ENCODE measurements around the gene FOXK1.

Gene FOXK1

DNA sequence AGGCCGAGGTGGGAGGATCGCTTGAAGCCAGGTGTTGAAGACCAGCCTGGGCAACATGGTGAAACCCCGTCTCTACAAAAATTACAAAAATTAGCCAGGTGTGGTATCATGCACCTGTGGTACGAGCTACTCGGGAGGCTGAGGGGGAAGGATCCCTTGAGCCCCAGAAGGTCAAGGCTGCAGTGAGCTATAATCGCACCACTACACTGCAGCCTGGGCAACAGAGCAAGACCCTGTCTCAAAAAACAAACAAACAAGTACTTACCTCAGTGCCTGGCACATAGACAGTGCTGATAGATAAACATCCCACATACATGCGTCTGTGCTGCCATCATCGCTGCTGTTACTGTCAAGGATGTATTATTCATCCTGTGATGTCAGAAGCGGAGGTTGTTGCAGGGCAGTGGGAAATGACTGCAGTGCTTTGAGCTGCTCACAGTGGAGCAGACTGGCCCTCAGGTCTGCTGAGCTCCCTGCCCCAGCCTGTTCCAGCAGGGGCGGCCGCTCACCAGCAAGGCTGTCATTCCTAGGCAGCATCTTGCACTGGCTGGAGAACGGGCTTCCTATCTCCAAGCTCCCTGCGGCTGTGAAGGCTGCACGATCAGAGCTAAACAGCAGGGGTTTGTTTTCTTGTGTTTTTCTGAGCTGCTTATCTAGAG lies 18.6 kb downstream of the FOXK1 start:
- Mint-ChIP-seq H3K4me3 (no peak overlapping the region), H3K9me3 (no peaks in the 10 kb centered on the region), H3K27ac (peak overlapping the region; percentile 52), H3K4me1 (ENCODE audit: low read depth) (peaks cover 61% of the 10 kb centered on the region), H3K27me3 (no peaks in the 10 kb centered on the region), H3K36me3 (ENCODE audit: low read depth) (peaks cover 8% of the 10 kb centered on the region)
- DNase-seq, result no peak

DNA sequence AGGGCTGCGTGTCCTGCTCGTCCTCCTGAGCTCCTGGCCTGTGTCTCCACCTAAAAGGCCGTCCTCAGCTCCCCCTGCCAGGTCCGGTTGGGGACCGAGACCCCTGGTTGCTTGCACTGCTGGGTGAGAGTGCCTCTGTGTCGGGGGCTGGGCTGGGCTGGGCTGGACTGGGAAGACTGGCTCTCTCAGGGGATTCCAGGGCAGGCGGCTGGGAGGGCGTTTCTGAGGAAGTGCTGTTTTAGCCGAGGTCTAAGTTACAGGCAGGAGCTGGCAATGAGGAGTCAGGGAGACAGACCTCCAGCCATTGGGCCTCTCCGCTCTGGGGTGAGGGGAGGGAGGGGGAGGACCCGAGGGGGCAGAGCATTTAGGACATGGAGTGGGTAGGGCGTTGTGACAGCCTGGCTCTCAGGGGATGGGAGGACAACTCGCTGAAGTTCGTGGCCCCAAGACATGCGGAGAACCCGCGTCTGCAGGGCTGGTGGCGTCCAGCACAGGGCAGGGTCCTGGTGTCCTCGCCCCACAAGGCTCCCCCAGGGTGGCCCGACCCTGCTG lies 20.9 kb downstream of the FOXK1 start:
- peaks cover 61% of the 10 kb centered on the region for H3K4me1 Mint-ChIP-seq (ENCODE audit: low read depth)
- DNase-seq, result no peak
- no peak overlapping the region for H3K4me3 Mint-ChIP-seq
- H3K27me3 Mint-ChIP-seq, result no peaks in the 10 kb centered on the region
- no peaks in the 10 kb centered on the region for H3K9me3 Mint-ChIP-seq
- no peak overlapping the region for H3K27ac Mint-ChIP-seq
- peaks cover 5% of the 10 kb centered on the region for H3K36me3 Mint-ChIP-seq (ENCODE audit: low read depth)

DNA sequence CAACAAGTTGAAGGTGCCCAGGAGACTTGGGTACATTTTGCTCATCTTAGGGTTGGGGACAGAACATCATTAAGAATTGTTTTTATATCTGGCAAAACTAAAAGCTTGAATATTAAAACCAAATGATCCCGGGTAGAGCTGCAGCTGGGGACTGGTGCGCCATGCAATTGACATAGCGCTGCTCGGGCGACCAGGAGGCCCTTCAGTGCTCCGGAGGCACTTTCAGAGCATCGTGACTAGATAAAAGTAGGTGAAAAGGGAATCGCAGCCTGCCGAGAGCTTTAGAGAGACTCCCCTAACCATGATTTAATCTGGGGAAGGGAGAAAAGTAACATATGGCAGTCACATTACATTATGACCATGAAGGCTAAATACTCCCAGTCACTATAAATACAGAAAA lies 21.4 kb downstream of the FOXK1 start:
- Mint-ChIP-seq H3K9me3 (no peaks in the 10 kb centered on the region), H3K4me1 (ENCODE audit: low read depth) (peaks cover 63% of the 10 kb centered on the region), H3K36me3 (ENCODE audit: low read depth) (peaks cover 4% of the 10 kb centered on the region), H3K27me3 (no peaks in the 10 kb centered on the region), H3K27ac (peak overlapping the region; percentile 37), H3K4me3 (no peak overlapping the region)
- DNase-seq, result no peak

DNA sequence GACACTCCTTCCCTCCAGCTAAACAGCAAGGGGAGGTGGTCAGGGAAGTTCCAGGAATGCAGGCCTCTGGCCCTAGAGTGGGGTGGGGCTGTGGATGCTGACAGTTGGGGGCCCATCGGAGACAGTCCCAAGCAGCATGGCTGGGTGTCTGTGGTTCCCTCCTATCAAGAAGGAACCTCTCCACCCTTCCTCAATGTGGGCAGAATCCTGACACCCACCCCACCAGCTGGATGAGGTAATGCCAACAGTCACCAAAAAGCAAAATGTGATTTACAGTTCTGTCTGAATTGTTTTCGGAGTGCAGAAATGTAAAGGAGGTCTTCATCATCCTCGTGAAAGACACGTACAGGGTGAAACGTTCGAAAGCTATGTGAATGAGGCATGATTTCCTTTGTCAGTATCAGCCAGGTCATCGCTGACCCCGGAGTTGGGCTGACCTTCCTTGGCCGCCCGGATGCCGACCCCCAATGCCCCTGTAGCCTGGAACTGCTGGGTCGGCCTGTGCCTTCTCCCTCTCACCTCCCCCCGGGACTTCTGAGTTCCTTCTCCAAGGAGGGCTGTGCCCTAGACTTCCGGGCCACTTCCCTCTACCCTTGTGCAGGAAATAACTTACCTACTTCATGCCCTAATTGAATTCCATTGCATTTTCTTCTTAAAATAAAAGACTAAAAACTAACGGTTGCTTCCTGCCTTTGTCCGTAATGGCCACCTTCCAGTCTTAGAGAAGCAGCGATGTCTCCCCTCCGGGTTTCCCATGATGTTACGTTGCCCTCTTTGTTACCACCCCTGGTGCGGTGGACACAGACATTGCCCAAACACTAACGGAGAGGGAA lies 24.5 kb downstream of the FOXK1 start:
- peaks cover 18% of the 10 kb centered on the region for H3K36me3 Mint-ChIP-seq (ENCODE audit: low read depth)
- no peak overlapping the region for H3K4me3 Mint-ChIP-seq
- peak overlapping the region; percentile 44 for H3K27ac Mint-ChIP-seq
- peaks cover 57% of the 10 kb centered on the region for H3K4me1 Mint-ChIP-seq (ENCODE audit: low read depth)
- no peaks in the 10 kb centered on the region for H3K9me3 Mint-ChIP-seq
- DNase-seq, result no peak
- H3K27me3 Mint-ChIP-seq, result no peaks in the 10 kb centered on the region

DNA sequence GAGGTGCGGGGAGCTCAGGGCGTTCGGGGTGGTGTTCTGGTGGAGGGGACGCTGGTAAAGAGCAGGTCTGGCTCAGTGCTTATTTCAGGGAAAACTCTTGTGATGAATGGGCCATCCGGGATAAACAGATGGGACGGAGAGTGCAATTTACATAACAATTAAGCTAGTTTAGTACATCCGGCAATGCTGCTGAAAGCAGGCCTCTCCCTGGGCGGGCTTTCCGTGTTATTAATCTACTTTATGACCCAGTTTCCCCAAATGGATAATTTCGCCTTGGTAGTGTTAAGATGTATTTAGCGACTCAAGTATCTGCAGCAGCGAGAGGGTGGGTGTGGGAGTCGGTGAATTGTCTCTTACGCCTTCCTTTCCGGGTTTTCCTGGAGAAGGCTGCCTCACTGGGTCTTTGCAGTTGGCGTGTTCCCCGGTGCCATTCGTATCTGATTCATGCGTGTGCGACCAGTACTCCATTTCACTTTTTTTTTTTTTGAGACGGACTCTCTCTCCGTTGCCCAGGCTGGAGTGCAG lies 25.2 kb downstream of the FOXK1 start:
- H3K9me3 Mint-ChIP-seq, result no peaks in the 10 kb centered on the region
- peaks cover 60% of the 10 kb centered on the region for H3K4me1 Mint-ChIP-seq (ENCODE audit: low read depth)
- DNase-seq, result no peak
- H3K36me3 Mint-ChIP-seq (ENCODE audit: low read depth), result peaks cover 25% of the 10 kb centered on the region
- peak overlapping the region; percentile 44 for H3K27ac Mint-ChIP-seq
- H3K4me3 Mint-ChIP-seq, result no peak overlapping the region
- H3K27me3 Mint-ChIP-seq, result no peaks in the 10 kb centered on the region

DNA sequence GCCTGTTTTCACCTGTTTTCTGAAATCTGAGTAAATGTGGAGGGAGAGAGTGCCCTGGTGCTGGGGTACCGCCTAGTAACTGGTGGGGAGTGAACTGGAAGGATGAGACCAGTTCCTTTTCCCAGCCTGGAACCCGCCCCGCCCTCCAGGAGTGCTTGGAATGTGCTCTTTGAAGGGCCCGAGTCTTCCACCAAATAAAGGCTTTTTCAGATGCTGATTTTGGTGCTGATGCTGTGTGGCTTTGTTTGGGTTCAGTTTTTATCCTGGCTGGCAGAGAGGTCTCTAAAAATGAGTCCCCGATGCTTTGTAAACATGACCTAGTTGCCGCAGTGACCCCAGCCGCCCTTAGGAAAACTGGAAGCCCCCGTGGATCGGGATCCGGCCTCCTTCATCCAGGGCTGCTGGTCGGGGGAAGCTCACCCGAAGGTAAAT lies 25.9 kb downstream of the FOXK1 start:
- Mint-ChIP-seq H3K27me3 (no peaks in the 10 kb centered on the region), H3K36me3 (ENCODE audit: low read depth) (peaks cover 30% of the 10 kb centered on the region), H3K4me3 (no peak overlapping the region), H3K4me1 (ENCODE audit: low read depth) (peaks cover 65% of the 10 kb centered on the region), H3K27ac (peak overlapping the region; percentile 4), H3K9me3 (no peaks in the 10 kb centered on the region)
- DNase-seq, result no peak

DNA sequence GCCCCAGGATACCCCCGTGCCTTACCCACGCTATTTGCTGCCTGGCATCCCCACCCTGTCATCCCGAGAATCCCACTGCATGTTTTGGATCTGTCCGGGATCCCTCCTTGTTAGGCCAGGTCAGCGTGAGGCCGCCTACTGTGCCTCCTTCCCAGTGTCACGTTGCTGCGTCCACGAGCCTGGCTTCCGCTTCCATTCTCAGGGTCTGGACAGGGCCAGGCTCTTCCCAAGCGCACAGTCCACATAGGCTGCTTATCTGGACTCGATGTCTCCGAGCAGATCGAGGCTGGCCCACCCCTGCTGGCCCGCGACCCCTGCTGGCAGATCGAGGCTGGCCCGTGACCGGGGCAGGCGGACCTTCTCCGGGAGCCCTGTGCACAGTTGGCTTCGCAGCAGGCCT lies 27.1 kb downstream of the FOXK1 start:
- H3K4me1 Mint-ChIP-seq (ENCODE audit: low read depth), result peaks cover 61% of the 10 kb centered on the region
- H3K27ac Mint-ChIP-seq, result no peak overlapping the region

DNA sequence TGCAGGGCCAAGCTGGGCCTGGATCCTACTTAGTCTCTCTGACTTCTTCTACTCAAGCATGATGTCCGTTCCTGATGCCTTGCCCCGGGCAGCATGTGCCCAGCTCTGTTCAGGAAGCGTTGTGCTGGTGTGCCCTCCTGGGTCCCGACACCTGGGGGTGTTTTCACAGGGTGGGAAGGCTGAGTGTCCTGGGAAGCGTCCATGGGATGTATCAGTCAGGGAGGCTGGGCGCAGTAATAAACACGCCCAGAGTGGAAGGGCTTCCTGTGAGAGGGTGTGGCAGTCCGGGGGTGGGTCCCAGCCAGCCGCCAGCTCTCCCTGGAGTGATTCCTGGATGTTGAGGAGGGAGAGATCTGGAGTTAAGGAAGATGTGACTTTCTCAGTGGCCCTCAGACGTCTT lies 29.0 kb downstream of the FOXK1 start:
- Mint-ChIP-seq H3K4me1 (ENCODE audit: low read depth) (peaks cover 69% of the 10 kb centered on the region), H3K27me3 (no peaks in the 10 kb centered on the region), H3K36me3 (ENCODE audit: low read depth) (peaks cover 46% of the 10 kb centered on the region), H3K9me3 (no peaks in the 10 kb centered on the region), H3K27ac (no peak overlapping the region), H3K4me3 (no peak overlapping the region)
- DNase-seq, result no peak

More for the DNA sequence above, 27.1 kb downstream of the FOXK1 start:
- no peak for DNase-seq
- no peaks in the 10 kb centered on the region for H3K27me3 Mint-ChIP-seq
- no peak overlapping the region for H3K4me3 Mint-ChIP-seq
- peaks cover 30% of the 10 kb centered on the region for H3K36me3 Mint-ChIP-seq (ENCODE audit: low read depth)
- no peaks in the 10 kb centered on the region for H3K9me3 Mint-ChIP-seq

DNA sequence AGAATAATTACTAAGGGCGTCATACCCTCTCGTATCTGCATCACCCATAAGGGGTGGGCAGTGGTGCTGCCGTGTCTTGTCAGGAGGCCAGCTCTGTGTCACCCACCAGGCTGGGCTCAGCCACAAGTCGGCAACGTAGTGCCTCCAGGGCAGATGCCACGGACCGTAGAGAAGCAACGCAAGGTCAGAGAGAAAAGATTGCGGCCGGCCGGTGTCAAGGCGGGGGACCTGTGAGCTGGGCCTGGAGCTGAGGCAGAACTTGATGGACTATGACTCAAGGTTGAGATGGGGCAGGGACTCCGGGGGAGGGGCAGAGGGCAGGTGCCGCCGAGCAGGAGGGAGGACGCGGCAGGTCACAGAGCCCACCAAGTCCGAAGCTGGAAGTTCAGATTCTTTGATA lies 29.5 kb downstream of the FOXK1 start:
- peaks cover 64% of the 10 kb centered on the region for H3K4me1 Mint-ChIP-seq (ENCODE audit: low read depth)
- H3K9me3 Mint-ChIP-seq, result no peaks in the 10 kb centered on the region
- no peaks in the 10 kb centered on the region for H3K27me3 Mint-ChIP-seq
- DNase-seq, result no peak
- peak overlapping the region; percentile 38 for H3K27ac Mint-ChIP-seq
- no peak overlapping the region for H3K4me3 Mint-ChIP-seq
- H3K36me3 Mint-ChIP-seq (ENCODE audit: low read depth), result peaks cover 50% of the 10 kb centered on the region

DNA sequence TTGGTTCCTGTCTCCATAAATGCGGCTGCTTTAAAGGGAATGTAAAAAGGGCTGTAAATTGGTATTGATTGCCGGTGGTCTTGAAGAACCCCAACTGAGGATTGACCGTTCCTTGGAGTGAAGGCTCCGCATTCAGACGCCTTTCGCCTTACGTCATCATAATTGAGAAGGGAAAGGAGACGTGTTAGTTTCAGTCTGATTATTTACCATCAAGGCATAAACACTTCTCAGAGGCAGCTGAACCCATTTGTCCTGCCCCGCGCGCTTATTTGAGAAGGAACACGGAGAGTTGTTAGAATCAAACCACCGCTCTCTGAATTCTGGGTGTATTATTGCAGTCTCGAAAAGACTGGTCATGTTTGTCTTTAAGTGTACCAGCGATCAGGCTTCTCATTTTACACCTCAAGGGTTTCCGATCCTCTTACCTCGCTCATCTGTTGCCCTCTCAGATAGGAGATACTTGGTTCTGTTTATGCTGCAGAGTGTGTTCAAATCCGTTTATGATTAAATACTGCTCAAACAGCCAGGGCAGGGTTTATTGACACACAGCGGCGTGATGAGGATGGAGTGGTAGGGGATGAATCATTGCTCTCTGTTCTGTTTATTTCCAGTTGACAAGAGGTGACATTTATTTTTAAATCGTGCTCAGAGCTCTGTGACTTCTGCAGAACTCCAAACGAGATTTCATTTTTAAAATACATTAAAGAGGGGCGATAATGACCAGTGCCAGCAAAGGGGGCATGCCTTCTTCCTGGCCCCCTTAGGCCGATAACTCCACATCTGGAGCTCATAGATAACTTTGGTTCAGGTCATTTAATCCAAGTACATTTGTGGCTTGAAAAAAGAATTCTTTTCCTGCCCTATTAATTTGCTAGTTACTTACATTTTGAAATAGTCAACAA lies 30.4 kb downstream of the FOXK1 start:
- peak overlapping the region; percentile 45 for H3K27ac Mint-ChIP-seq
- H3K4me1 Mint-ChIP-seq (ENCODE audit: low read depth), result peaks cover 60% of the 10 kb centered on the region
- no peaks in the 10 kb centered on the region for H3K9me3 Mint-ChIP-seq
- H3K27me3 Mint-ChIP-seq, result no peaks in the 10 kb centered on the region
- DNase-seq, result no peak
- peaks cover 50% of the 10 kb centered on the region for H3K36me3 Mint-ChIP-seq (ENCODE audit: low read depth)
- no peak overlapping the region for H3K4me3 Mint-ChIP-seq

DNA sequence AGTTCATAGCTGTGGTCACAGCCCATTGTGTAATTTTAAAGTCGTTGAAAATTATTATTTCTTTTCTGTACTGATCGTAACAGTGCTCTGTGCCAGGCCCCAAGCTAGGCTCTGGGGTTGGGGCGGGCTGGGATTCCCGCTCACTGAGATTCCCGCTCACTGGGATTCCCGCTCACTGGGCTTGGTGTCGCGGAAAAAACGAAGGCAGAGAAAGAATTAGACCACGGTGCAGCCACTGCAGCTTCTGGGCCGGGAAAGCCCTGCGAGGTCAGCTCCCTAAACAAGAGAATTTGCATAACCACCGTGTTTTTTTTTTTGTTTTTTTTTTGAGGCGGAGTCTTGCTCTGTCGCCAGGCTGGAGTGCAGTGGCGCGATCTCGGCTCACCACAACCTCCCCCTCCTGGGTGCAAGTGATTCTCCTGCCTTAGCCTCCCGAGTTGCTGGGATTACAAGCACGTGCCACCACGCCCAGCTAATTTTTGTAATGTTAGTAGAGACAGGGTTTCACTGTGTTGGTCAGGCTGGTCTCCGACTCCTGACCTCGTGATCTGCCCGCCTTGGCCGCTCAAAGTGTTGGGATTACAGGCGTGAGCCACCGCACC lies 31.2 kb downstream of the FOXK1 start:
- H3K9me3 Mint-ChIP-seq, result no peaks in the 10 kb centered on the region
- H3K36me3 Mint-ChIP-seq (ENCODE audit: low read depth), result peaks cover 57% of the 10 kb centered on the region
- peak overlapping the region; percentile 45 for H3K27ac Mint-ChIP-seq
- no peak overlapping the region for H3K4me3 Mint-ChIP-seq
- DNase-seq, result no peak
- H3K27me3 Mint-ChIP-seq, result no peaks in the 10 kb centered on the region
- H3K4me1 Mint-ChIP-seq (ENCODE audit: low read depth), result peaks cover 57% of the 10 kb centered on the region

DNA sequence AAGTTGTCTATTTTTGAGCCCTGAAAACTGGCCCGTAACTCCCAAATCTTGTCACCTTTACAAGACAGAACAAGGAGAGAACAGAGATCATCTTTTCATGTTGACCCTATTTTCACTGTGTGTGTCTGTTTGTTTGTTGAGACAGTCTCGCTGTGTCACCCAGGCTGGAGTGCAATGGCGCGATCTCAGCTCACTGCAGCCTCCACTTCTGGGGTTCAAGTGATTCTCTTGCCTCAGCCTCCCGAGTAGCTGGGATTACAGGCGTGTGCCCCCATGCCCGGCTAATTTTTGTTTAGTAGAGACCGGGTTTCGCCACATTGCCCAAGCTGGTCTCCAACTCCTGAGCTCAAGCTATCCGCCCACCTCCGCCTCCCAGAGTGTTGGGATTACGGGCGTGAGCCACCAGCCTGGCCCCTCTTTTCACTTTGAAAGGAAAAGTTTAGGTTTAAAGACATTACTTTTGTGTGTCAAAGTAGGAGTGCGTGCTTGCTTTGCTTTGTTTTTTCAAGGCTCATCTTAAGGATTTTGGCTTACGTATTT lies 32.1 kb downstream of the FOXK1 start:
- Mint-ChIP-seq H3K27ac (peak overlapping the region; percentile 61), H3K9me3 (no peaks in the 10 kb centered on the region), H3K27me3 (no peaks in the 10 kb centered on the region), H3K4me3 (no peak overlapping the region), H3K4me1 (ENCODE audit: low read depth) (peaks cover 55% of the 10 kb centered on the region), H3K36me3 (ENCODE audit: low read depth) (peaks cover 63% of the 10 kb centered on the region)
- no peak for DNase-seq

DNA sequence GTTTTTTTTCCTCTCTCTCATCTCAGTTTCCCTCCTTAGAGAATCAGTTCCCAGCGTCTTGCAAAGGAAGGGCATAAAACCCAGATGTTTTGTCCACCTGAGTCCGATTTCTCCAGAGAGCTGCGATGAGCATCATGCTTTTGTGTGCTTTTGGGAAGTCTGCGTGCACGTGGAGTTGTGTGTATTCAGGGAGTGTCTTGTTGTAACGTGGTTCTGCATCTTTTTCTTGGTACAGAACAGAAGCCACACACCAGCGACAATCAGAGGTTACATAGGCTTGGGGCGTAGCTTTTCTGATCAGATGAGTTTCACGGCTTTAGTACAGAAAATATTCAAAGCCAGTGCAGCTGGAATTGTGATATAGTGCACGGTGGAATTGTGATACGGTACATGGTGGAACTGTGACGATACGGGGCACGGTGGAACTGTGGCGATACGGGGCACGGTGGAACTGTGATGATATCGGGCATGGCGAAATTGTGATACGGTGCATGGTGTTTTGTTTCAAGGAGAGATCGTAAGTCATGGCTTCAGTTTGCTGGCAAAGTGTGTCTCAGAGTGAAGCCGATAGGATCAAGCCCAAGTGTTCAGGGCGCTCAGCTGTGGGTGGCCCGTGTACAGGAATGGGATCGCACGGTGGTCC lies 32.8 kb downstream of the FOXK1 start:
- Mint-ChIP-seq H3K4me1 (ENCODE audit: low read depth) (peaks cover 55% of the 10 kb centered on the region), H3K27ac (peak overlapping the region; percentile 61), H3K4me3 (no peak overlapping the region), H3K36me3 (ENCODE audit: low read depth) (peaks cover 65% of the 10 kb centered on the region), H3K27me3 (no peaks in the 10 kb centered on the region), H3K9me3 (no peaks in the 10 kb centered on the region)
- DNase-seq, result no peak
